GM12878 (cell line): ENCODE measurements around the gene CSF3. TPM values are rescaled to one million over a fixed set of nuclear protein-coding genes. Genes with fewer than 3 reads are reported as not detected.

ENCODE experiments used
- ATAC-seq: fragments of 200-7000 bp; cut with Tn5 transposase; 3 replicates; pipeline ENCODE4 v1.9.1; 2020; ENCODE audit warnings: mild to moderate bottlenecking, moderate library complexity
- BruUV-seq: library from RNA; stranded (reverse); fragments of 400-500 nt; replicated peaks from 2 replicates; lab custom pipeline; 2021; lab: Mats Ljungman, UMichigan
- CTCF ChIA-PET: fragments of 300-600 bp; sonication (Branson Sonifier 250); formaldehyde crosslinking; extraction: SDS; loops from one replicate; lab custom pipeline; 2021; ENCODE audit warnings: inconsistent platforms; lab: Yijun Ruan, JAX
- POLR2A ChIA-PET: fragments of 350-600 bp; formaldehyde crosslinking; extraction: SDS; loops from one replicate; lab custom pipeline; 2021; ENCODE audit warnings: inconsistent platforms; lab: Charles Lee
- RAD21 ChIA-PET: fragments of 300-600 bp; sonication (Branson Sonifier 250); formaldehyde crosslinking; loops from one replicate; lab custom pipeline; 2023; ENCODE audit warnings: antibody characterized with exemption; ENCODE audit not compliant: unreplicated experiment; lab: Charles Lee
- SMC1A ChIA-PET: fragments of 300-600 bp; sonication (Branson Sonifier 250); formaldehyde crosslinking; loops from one replicate; lab custom pipeline; 2023; ENCODE audit not compliant: unreplicated experiment, uncharacterized antibody; lab: Charles Lee
- DNase-seq: peaks from one replicate; pipeline ENCODE4 v3.0.0-alpha.2; 2011; ENCODE audit warnings: low read depth, low spot score
- FAIRE-seq: peaks from 3 replicates; lab custom pipeline; 2011; peaks lifted over from hg19 to GRCh38; lab: Jason Lieb, UNC
- H2AFZ ChIP-seq: 2 replicates; pipeline ENCODE4 v1.6.0; 2011; ENCODE audit warnings: low read depth, low read length, control low read depth; ENCODE audit not compliant: control insufficient read depth
- H3K27ac ChIP-seq: 2 replicates; pipeline ENCODE4 v1.5.1; 2011; ENCODE audit warnings: control low read depth; ENCODE audit not compliant: control insufficient read depth, insufficient read depth
- H3K27me3 ChIP-seq, 2 experiments: replicated peaks in 1 of 2; 2 replicates each; pipeline versions ENCODE4 v1.6.0 to v1.6.1; 2011; ENCODE audit warnings: low read length in 1 of 2; ENCODE audit not compliant: control insufficient read depth in 2 of 2, insufficient read depth in 2 of 2
- H3K36me3 ChIP-seq, 2 experiments: 2 replicates each; pipeline ENCODE4 v1.5.1; 2011; ENCODE audit warnings: low read length in 1 of 2; ENCODE audit not compliant: control insufficient read depth in 2 of 2, insufficient read depth in 2 of 2
- H3K4me1 ChIP-seq: 2 replicates; pipeline ENCODE4 v1.6.1; 2011; ENCODE audit warnings: mild to moderate bottlenecking, low read length, moderate library complexity, mixed read lengths; ENCODE audit not compliant: control insufficient read depth, insufficient read depth
- H3K4me2 ChIP-seq: 2 replicates; pipeline ENCODE4 v1.6.0; 2011; ENCODE audit warnings: control low read depth; ENCODE audit not compliant: control insufficient read depth, insufficient read depth
- H3K4me3 ChIP-seq: fragments of 200-600 bp; sonication (generic); 2 replicates; pipeline ENCODE4 v1.5.1; 2016
- H3K79me2 ChIP-seq: 2 replicates; pipeline ENCODE4 v1.6.0; 2011; ENCODE audit warnings: low read length; ENCODE audit not compliant: control insufficient read depth, insufficient read depth
- H3K9ac ChIP-seq: 2 replicates; pipeline ENCODE4 v1.8.0; 2011; ENCODE audit warnings: low read length, control low read depth, mixed read lengths; ENCODE audit not compliant: control insufficient read depth, insufficient read depth
- H3K9me3 ChIP-seq: replicated peaks from 3 replicates; pipeline ENCODE4 v1.5.1; 2011; ENCODE audit warnings: mild to moderate bottlenecking, low read length; ENCODE audit not compliant: control insufficient read depth, insufficient read depth
- H4K20me1 ChIP-seq: 2 replicates; pipeline ENCODE4 v1.6.0; 2011; ENCODE audit not compliant: control insufficient read depth, insufficient read depth
- ATF7 ChIP-seq: fragments of 450-650 bp; IDR thresholded peaks from 2 replicates; pipeline ENCODE4 v1.6.1; 2016; ENCODE audit warnings: low read depth, mild to moderate bottlenecking
- BMI1 ChIP-seq: fragments of 450-650 bp; IDR thresholded peaks from 2 replicates; pipeline ENCODE4 v1.6.1; 2016; ENCODE audit warnings: mild to moderate bottlenecking, moderate library complexity, borderline replicate concordance
- IKZF1 ChIP-seq: fragments of 450-650 bp; conservative IDR thresholded peaks from 2 replicates; pipeline ENCODE4 v1.6.1; 2017; ENCODE audit warnings: antibody characterized with exemption, mild to moderate bottlenecking
- IRF5 ChIP-seq: fragments of 450-650 bp; IDR thresholded peaks from 2 replicates; pipeline ENCODE4 v1.6.1; 2017; ENCODE audit warnings: borderline replicate concordance
- NFYB ChIP-seq: IDR thresholded peaks from 2 replicates; pipeline ENCODE4 v1.6.1; 2011; ENCODE audit warnings: low read depth, mild to moderate bottlenecking, low read length, improper control_type of control experiment, moderate library complexity; ENCODE audit not compliant: insufficient read depth
- NR2F1 ChIP-seq: fragments of 450-650 bp; conservative IDR thresholded peaks from 2 replicates; pipeline ENCODE4 v1.6.1; 2017; ENCODE audit warnings: mild to moderate bottlenecking
- RAD51 ChIP-seq: fragments of 450-650 bp; IDR thresholded peaks from 2 replicates; pipeline ENCODE4 v1.6.1; 2016; ENCODE audit warnings: moderate library complexity, mild to moderate bottlenecking, inconsistent platforms
- SMAD1 ChIP-seq: fragments of 450-650 bp; IDR thresholded peaks from 2 replicates; pipeline ENCODE4 v1.6.1; 2018; ENCODE audit warnings: mild to moderate bottlenecking, low read depth; ENCODE audit not compliant: partially characterized antibody
- SUPT20H ChIP-seq: IDR thresholded peaks from 2 replicates; pipeline ENCODE4 v1.6.1; 2011; ENCODE audit warnings: low read depth, mild to moderate bottlenecking, low read length, moderate library complexity, borderline replicate concordance; ENCODE audit not compliant: control insufficient read depth
- ZNF274 ChIP-seq: IDR thresholded peaks from one replicate; pipeline ENCODE4 v1.8.0; 2011; ENCODE audit not compliant: insufficient read length, insufficient read depth
- WGBS: methylation state at CpG from one replicate; pipeline ENCODE4 v1.1.6; 2016; ENCODE audit warnings: low lambda C conversion rate; ENCODE audit not compliant: insufficient replicate concordance, insufficient coverage; ENCODE audit errors: missing lambda C conversion rate; 5-methylcytosine and 5-hydroxymethylcytosine counted together
- in situ Hi-C: fragments of 300-500 bp; cut with MboI; formaldehyde crosslinking; loops from 9 replicates; pipeline ENCODE4 v1.14.3; 2018; ENCODE audit warnings: mixed read lengths
- intact Hi-C: fragments of 100-400 bp; cut with micrococcal nuclease; formaldehyde crosslinking; loops from one replicate; pipeline ENCODE4 v1.14.2; 2022; ENCODE audit not compliant: unreplicated experiment
- polyA plus RNA-seq, 11 experiments: library from polyadenylated mRNA; depleted of rRNA in 4 of 11; unstranded in 6 of 11; stranded (reverse) in 5 of 11; fragments of >200 nt; fragmentation: Nextera tagmentation in 4 of 11; fragmentation: Illumina TruSeq in 1 of 11; extraction: Ambion mirVana in 4 of 11; extraction: Trizol in 1 of 11; gene quantifications; 1 replicate in 1 of 11; 2 replicates in 10 of 11; pipeline versions ENCODE4 v1.2.1 to v1.2.3, GENCODE V29; 2011 to 2016; ENCODE audit warnings: inconsistent platforms in 2 of 11, missing spikeins in 2 of 11, low read depth in 1 of 11
- total RNA-seq, 4 experiments: library from RNA; depleted of rRNA in 3 of 4; stranded (reverse); fragments of >200 nt in 3 of 4; fragmentation: Illumina TruSeq in 1 of 4; extraction: Trizol in 1 of 4; gene quantifications; 2 replicates each; pipeline versions ENCODE4 v1.2.1 to v1.2.3, GENCODE V29; 2013 to 2021

Gene CSF3
- total and polyA plus RNA-seq, 10 of the 15 experiments (the other 5 are each of a cell fraction or from before 2014, with no cell fraction given): 0.09 to 0.28 (median 0.12) TPM; not detected in 5

GRCh38 chr17:40059729-40060475 is 44.7 kb downstream of the CSF3 start:
- ATAC-seq: no peak
- CTCF ChIA-PET: interaction anchor here (0.6 to 15.2 kb wide), 5 partner anchors 15 to 406 kb away, joined by 3 to 142 read pairs (median 13); no protein-coding TSS in a partner anchor
- WGBS: 36% methylated on average over 8 of the region's 8 CpGs
- in situ Hi-C loops (no loop called here), intact Hi-C loops (loop anchor here (10.0 kb wide), 1 partner anchor 105 kb away; no protein-coding TSS in a partner anchor)
- Histone ChIP-seq H3K79me2 (no peaks in the 10 kb centered on the region), H3K4me1 (peaks cover 5% of the 10 kb centered on the region), H3K4me2 (no peak overlapping the region), H2AFZ (no peak overlapping the region), H3K27ac (no peak overlapping the region), H4K20me1 (no peaks in the 10 kb centered on the region)
- SMC1A ChIA-PET: interaction anchor here (1.7 to 2.4 kb wide), 3 partner anchors 15 to 51 kb away, joined by 4 to 13 read pairs (median 5); no protein-coding TSS in a partner anchor
- RAD21 ChIA-PET: interaction anchor here (0.6 to 1.8 kb wide), 2 partner anchors 52 to 892 kb away, joined by 3 to 7 read pairs; no protein-coding TSS in a partner anchor
- FAIRE-seq: no peak
- TF ChIP-seq BMI1: no peak
- TF ChIP-seq, all 136 proteins: peak for 0
- H3K9me3 ChIP-seq: no peaks in the 10 kb centered on the region
- POLR2A ChIA-PET: no interaction called here
- DNase-seq: no peak
- H3K4me3 ChIP-seq: no peak overlapping the region
- no TSS peak for BruUV-seq
- peaks cover 9 to 10% of the 10 kb centered on the region in 2 experiments; a peak in 3 of 4 replicates for H3K27me3 ChIP-seq
- H3K9ac ChIP-seq: no peak overlapping the region
- no peaks in the 10 kb centered on the region for H3K36me3 ChIP-seq

GRCh38 chr17:40060887-40061608 is 45.8 kb downstream of the CSF3 start:
- ChIA-PET SMC1A (interaction anchor here (1.9 to 2.4 kb wide), 2 partner anchors 14 to 25 kb away, joined by 4 to 13 read pairs; no protein-coding TSS in a partner anchor), RAD21 (interaction anchor here (1.0 to 1.4 kb wide), 2 partner anchors 14 to 52 kb away, joined by 5 to 7 read pairs; no protein-coding TSS in a partner anchor), POLR2A (no interaction called here), CTCF (interaction anchor here (0.5 to 15.2 kb wide), 7 partner anchors 14 to 796 kb away, joined by 3 to 142 read pairs (median 4); no protein-coding TSS in a partner anchor)
- H4K20me1 ChIP-seq: no peaks in the 10 kb centered on the region
- no peak overlapping the region for H2AFZ ChIP-seq
- in situ Hi-C loops: no loop called here
- no peak overlapping the region for H3K9ac ChIP-seq
- 69% methylated on average over 11 of the region's 11 CpGs for WGBS
- H3K36me3 ChIP-seq: no peaks in the 10 kb centered on the region
- no TSS peak for BruUV-seq
- H3K79me2 ChIP-seq: no peaks in the 10 kb centered on the region
- H3K27me3 ChIP-seq: peaks cover 10 to 11% of the 10 kb centered on the region in 2 experiments; a peak in 3 of 4 replicates
- no peak for DNase-seq
- peaks cover 5% of the 10 kb centered on the region for H3K4me1 ChIP-seq
- ATAC-seq: no peak
- no peak overlapping the region for H3K4me3 ChIP-seq
- no peak for FAIRE-seq
- no peaks in the 10 kb centered on the region for H3K9me3 ChIP-seq
- H3K27ac ChIP-seq: no peak overlapping the region
- intact Hi-C loops: loop anchor here (10.0 kb wide), 1 partner anchor 104 kb away; no protein-coding TSS in a partner anchor
- H3K4me2 ChIP-seq: no peak overlapping the region
- TF ChIP-seq RAD51 (no peak), NFYB (no peak), SUPT20H (no peak), ATF7 (no peak), IRF5 (no peak), SMAD1 (no peak), NR2F1 (no peak), ZNF274 (no peak), IKZF1 (no peak)
